GM12874 (cell line): ENCODE results near the gene ULK4.

Experiments used
- CTCF ChIP-seq: IDR thresholded peaks from 2 replicates; pipeline ENCODE4 v1.5.1; 2011; ENCODE audit warnings: low read depth, mild to moderate bottlenecking, control low read depth, low read length, moderate library complexity; ENCODE audit not compliant: insufficient read depth

The ULK4 gene

GRCh38 chr3:41961751-41962679 is at the start of gene ULK4:
Gene ULK4 (minus strand): TSS chr3:41962103. CDS start chr3:41954759, 7,344 bp downstream.
- TF ChIP-seq CTCF, result no peak

GRCh38 chr3:42010530-42010929 is 48.6 kb upstream of the ULK4 start:
- TF ChIP-seq CTCF, result no peak

- no peak for TF ChIP-seq CTCF
Measured at GRCh38 chr3:42009456-42009855, 47.6 kb upstream of the ULK4 start.

- TF ChIP-seq CTCF, result no peak
Measured at GRCh38 chr3:42007785-42008184, 45.9 kb upstream of the ULK4 start.

GRCh38 chr3:42005401-42005800 is 43.5 kb upstream of the ULK4 start:
- TF ChIP-seq CTCF, result no peak

- TF ChIP-seq CTCF, result no peak
Measured at GRCh38 chr3:42002790-42003189, 40.9 kb upstream of the ULK4 start.

- no peak for TF ChIP-seq CTCF
Measured at GRCh38 chr3:42001777-42002176, 39.9 kb upstream of the ULK4 start.
